Uterus (tissue), 4 donors: ENCODE results near the gene EPHX1. TPM values are rescaled to one million over a fixed set of nuclear protein-coding genes. Genes with fewer than 3 reads are reported as not detected.

Experiments
- DNase-seq, 2 donors: peaks; one replicate each; pipeline ENCODE4 v3.0.0-alpha.2; 2019 to 2020
- H3K27ac ChIP-seq, 2 donors: fragments of 200-600 bp; sonication (generic); 1 replicate in 1 of 2; 2 replicates in 1 of 2; pipeline ENCODE4 v1.5.1; 2016 to 2018
- H3K27me3 ChIP-seq, 2 donors: fragments of 200-600 bp; sonication (generic); one replicate each; pipeline ENCODE4 v1.5.1; 2018 to 2019; ENCODE audit warnings: control low read depth in 1 of 2
- H3K36me3 ChIP-seq, 2 donors: fragments of 200-600 bp; sonication (generic); one replicate each; pipeline ENCODE4 v1.5.1; 2019; ENCODE audit warnings: control low read depth in 1 of 2
- H3K4me1 ChIP-seq, 2 donors: fragments of 200-600 bp; sonication (generic); one replicate each; pipeline ENCODE4 v1.5.1; 2018 to 2019; ENCODE audit warnings: control low read depth in 1 of 2
- H3K4me3 ChIP-seq, 2 donors: fragments of 200-600 bp; sonication (generic); 1 replicate in 1 of 2; 2 replicates in 1 of 2; pipeline ENCODE4 v1.5.1; 2018 to 2019; ENCODE audit warnings: mild to moderate bottlenecking in 1 of 2
- H3K9me3 ChIP-seq, 2 donors: fragments of 200-600 bp; sonication (generic); one replicate each; pipeline ENCODE4 v1.5.1; 2019; ENCODE audit warnings: control low read depth in 1 of 2
- CTCF ChIP-seq, 4 experiments: fragments of 200-600 bp in 2 of 4; fragments of 450-650 bp in 2 of 4; sonication (generic) in 2 of 4; IDR thresholded peaks; one replicate each; pipeline ENCODE4 v1.5.1; 2016 to 2019; ENCODE audit warnings: antibody characterized with exemption in 4 of 4, mild to moderate bottlenecking in 2 of 4, moderate library complexity in 1 of 4
- POLR2A ChIP-seq, 2 donors: fragments of 450-650 bp; IDR thresholded peaks; one replicate each; pipeline ENCODE4 v1.6.1; 2016; ENCODE audit warnings: antibody characterized with exemption in 2 of 2, mild to moderate bottlenecking in 1 of 2, moderate library complexity in 1 of 2
- intact Hi-C: fragments of 100-400 bp; cut with DNase I; formaldehyde crosslinking; loops from one replicate; pipeline ENCODE4 v1.15.1; 2023; ENCODE audit warnings: low total_unique reads
- total RNA-seq, 4 donors: library from RNA; depleted of rRNA in 3 of 4; stranded (reverse); fragments of >200 nt in 3 of 4; gene quantifications; one replicate each; pipeline versions ENCODE4 v1.1.0 to v1.2.4, GENCODE V29; 2014 to 2023
- donor health status: DM: yes; HTN: yes; CAD: no.

Gene EPHX1
- total RNA-seq, 4 donors from 2014 or later = 51.2 to 156 (median 55.3) TPM

- Histone ChIP-seq H3K4me3 (no peak overlapping the region), H3K9me3 (no peaks in the 10 kb centered on the region), H3K4me1 (no peaks in the 10 kb centered on the region), H3K36me3 (no peaks in the 10 kb centered on the region), H3K27me3 (no peaks in the 10 kb centered on the region), H3K27ac (no peak overlapping the region)
- intact Hi-C loops = no loop called here
- DNase-seq = no peak
- TF ChIP-seq POLR2A (IDR thresholded peaks at IDR 0.05) (no peak), CTCF (IDR thresholded peaks at IDR 0.05) (no peak)
Measured at GRCh38 chr1:225892307-225892706, 82.4 kb downstream of the EPHX1 start.

Other genes with a start within 250 kb of the EPHX1 start
- gene ENAH, start 157.0 kb upstream of the EPHX1 start, total RNA-seq = 100 to 1,000 TPM in 1 of 4 donors, 10 to 100 TPM in 3; 22.9 to 109 (median 78.3) TPM
- gene SRP9, start 32.3 kb upstream of the EPHX1 start, total RNA-seq = 100 to 1,000 TPM; 169 to 551 (median 202) TPM
- 100 to 1,000 TPM in 1 of 4 donors, 10 to 100 TPM in 3; 11.2 to 125 (median 63.8) TPM for gene TMEM63A, start 72.3 kb downstream of the EPHX1 start, total RNA-seq
- 1 to 10 TPM in 2 of 4 donors, not detected in 2; 1.1 to 3.5 TPM for gene LEFTY1, start 79.0 kb downstream of the EPHX1 start, total RNA-seq
- gene PYCR2, start 114.1 kb downstream of the EPHX1 start, total RNA-seq = 10 to 100 TPM; 19.5 to 66.4 (median 38.8) TPM
- gene LEFTY2, start 131.1 kb downstream of the EPHX1 start, total RNA-seq = 10 to 100 TPM in 3 of 4 donors, 1 to 10 TPM in 1; 6.1 to 41.6 (median 29.5) TPM
- 10 to 100 TPM; 12.3 to 41.7 (median 17.2) TPM for gene SDE2, start 189.2 kb downstream of the EPHX1 start, total RNA-seq